NCI-H2081 treated with DMSO at 0.1 percent for 48 hours (cell line): ENCODE measurements around the gene C1QTNF9B.
"Not testable (repeated sequence)": the region's sequence is repeated elsewhere in the genome, so short reads cannot be mapped to it uniquely, and the experiment has no call there.

Experiments used
- DNase-seq: peaks from one replicate; lab custom pipeline; 2025; lab: John Stamatoyannopoulos, UW

C1QTNF9B gene

GRCh38 chr13:23893791-23894190 lies 3.5 kb downstream of the C1QTNF9B start:
- DNase-seq: not testable (repeated sequence)

GRCh38 chr13:23889615-23890607 lies 7.4 kb downstream of the C1QTNF9B start:
- DNase-seq: no peak

- peak; percentile 54 for DNase-seq
Observed at GRCh38 chr13:23888658-23889614, 8.4 kb downstream of the C1QTNF9B start, which contains the start of gene MIPEP. Gene MIPEP, minus strand, starts transcription at chr13:23889400. Its CDS starts 80 bp downstream, at chr13:23889320.

- DNase-seq: not testable (repeated sequence)
Observed at GRCh38 chr13:23884361-23884760, 12.9 kb downstream of the C1QTNF9B start.

GRCh38 chr13:23883255-23883654 lies 14.0 kb downstream of the C1QTNF9B start:
- DNase-seq: no peak

GRCh38 chr13:23881402-23881800 lies 15.9 kb downstream of the C1QTNF9B start:
- not testable (repeated sequence) for DNase-seq

GRCh38 chr13:23880493-23881401 lies 16.6 kb downstream of the C1QTNF9B start:
- DNase-seq: not testable (repeated sequence)

GRCh38 chr13:23877286-23877685 lies 20.0 kb downstream of the C1QTNF9B start:
- no peak for DNase-seq

GRCh38 chr13:23876265-23876664 lies 21.0 kb downstream of the C1QTNF9B start:
- DNase-seq: no peak

GRCh38 chr13:23871616-23872220 lies 25.6 kb downstream of the C1QTNF9B start:
- no peak for DNase-seq

- DNase-seq: no peak
Observed at GRCh38 chr13:23870356-23871140, 26.8 kb downstream of the C1QTNF9B start.

- no peak for DNase-seq
Observed at GRCh38 chr13:23868521-23868920, 28.8 kb downstream of the C1QTNF9B start.

- no peak for DNase-seq
Observed at GRCh38 chr13:23867027-23867491, 30.2 kb downstream of the C1QTNF9B start.

GRCh38 chr13:23866420-23867026 lies 30.8 kb downstream of the C1QTNF9B start:
- DNase-seq: no peak

- no peak for DNase-seq
Observed at GRCh38 chr13:23865906-23866305, 31.4 kb downstream of the C1QTNF9B start.

GRCh38 chr13:23865026-23865425 lies 32.3 kb downstream of the C1QTNF9B start:
- DNase-seq: no peak

GRCh38 chr13:23861310-23861709 lies 36.0 kb downstream of the C1QTNF9B start:
- no peak for DNase-seq

- DNase-seq: no peak
Observed at GRCh38 chr13:23859904-23860303, 37.4 kb downstream of the C1QTNF9B start.

GRCh38 chr13:23859455-23859854 lies 37.8 kb downstream of the C1QTNF9B start:
- no peak for DNase-seq
